Measurements from ENCODE around the gene IVL.

IVL gene

DNA sequence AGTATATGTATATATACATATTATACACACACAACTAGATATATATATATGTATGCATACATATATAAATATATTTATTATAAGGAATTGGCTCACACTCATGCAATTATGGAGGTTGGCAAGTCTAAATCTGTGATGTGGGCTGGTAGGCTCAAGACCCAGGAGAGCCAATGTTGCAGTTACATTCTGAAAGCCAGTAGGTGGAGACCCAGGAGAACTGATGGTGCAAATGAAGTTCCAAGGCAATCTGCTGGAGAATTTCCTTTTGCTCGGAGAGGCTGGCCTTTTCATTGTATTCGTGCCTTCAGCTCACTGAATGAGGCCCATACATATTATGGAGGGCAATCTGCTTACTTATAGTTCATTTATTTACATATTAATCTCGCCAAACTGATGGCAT lies 9.4 kb downstream of the IVL start:
- H3K27ac ChIP-seq = no peak overlapping the region
- DNase-seq (ENCODE audit: low spot score) = no peak
- TF ChIP-seq, protein P1, sequence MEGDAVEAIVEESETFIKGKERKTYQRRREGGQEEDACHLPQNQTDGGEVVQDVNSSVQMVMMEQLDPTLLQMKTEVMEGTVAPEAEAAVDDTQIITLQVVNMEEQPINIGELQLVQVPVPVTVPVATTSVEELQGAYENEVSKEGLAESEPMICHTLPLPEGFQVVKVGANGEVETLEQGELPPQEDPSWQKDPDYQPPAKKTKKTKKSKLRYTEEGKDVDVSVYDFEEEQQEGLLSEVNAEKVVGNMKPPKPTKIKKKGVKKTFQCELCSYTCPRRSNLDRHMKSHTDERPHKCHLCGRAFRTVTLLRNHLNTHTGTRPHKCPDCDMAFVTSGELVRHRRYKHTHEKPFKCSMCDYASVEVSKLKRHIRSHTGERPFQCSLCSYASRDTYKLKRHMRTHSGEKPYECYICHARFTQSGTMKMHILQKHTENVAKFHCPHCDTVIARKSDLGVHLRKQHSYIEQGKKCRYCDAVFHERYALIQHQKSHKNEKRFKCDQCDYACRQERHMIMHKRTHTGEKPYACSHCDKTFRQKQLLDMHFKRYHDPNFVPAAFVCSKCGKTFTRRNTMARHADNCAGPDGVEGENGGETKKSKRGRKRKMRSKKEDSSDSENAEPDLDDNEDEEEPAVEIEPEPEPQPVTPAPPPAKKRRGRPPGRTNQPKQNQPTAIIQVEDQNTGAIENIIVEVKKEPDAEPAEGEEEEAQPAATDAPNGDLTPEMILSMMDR (conservative IDR thresholded peaks at IDR 0.05; ENCODE audit: low read depth) = peak; percentile 37
- CTCF ChIA-PET = interaction anchor here (0.6 to 1.1 kb wide), 6 partner anchors 10 to 304 kb away, joined by 3 to 5 read pairs (median 3); partner anchors contain the start of gene IVL
- POLR2A ChIA-PET (ENCODE audit: low non-redundant PET) = no interaction called here

DNA sequence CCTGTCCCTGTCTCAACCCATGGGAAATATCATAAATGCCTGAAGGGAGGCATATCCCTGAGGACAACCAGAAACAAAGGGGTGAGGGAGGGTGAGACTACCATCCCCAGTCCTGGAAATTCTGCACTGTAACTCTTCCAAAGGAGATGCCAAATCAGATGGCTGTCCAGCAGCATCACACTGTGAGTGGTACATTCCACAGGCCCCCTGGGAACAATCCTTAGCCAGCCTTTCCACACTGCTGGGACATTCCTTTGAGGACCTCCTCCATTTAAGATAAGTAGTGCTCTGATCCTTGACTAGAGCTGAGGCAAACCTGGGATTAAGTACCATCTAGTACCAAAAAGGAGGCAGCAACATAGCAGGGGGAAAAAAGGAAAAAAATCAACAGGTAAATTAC lies 10.7 kb downstream of the IVL start:
- H3K27ac ChIP-seq = no peak overlapping the region
- ChIA-PET CTCF (interaction anchor here (0.7 to 1.1 kb wide), 3 partner anchors 11 to 274 kb away, joined by 3 to 6 read pairs (median 5); partner anchors contain the start of gene IVL), POLR2A (ENCODE audit: low non-redundant PET) (no interaction called here)
- TF ChIP-seq, protein P1 (conservative IDR thresholded peaks at IDR 0.05; ENCODE audit: low read depth) = no peak
- no peak for DNase-seq (ENCODE audit: low spot score)

DNA sequence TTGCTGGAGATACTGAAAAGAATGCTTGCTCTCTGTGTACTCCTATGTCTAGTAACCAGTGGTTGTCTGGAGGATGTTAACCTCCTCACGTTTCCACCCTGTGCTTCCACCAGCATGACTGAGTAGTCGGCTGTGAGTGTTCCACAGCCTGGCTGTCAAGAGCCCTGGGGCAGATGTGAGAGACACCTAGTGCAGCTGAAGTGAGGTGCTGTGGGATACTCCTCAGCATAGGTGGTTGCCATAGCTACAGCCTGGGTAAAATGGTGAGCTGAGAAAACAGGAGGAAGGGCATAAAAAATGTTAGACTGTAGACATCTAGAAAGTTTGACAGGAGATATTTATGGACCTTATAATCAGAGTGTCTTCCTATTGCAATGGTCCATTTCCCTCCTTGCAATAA lies 15.8 kb downstream of the IVL start:
- ChIA-PET POLR2A (ENCODE audit: low non-redundant PET) (no interaction called here), CTCF (no interaction called here)
- H3K27ac ChIP-seq = no peak overlapping the region
- no peak for DNase-seq (ENCODE audit: low spot score)
- TF ChIP-seq, protein P1 (conservative IDR thresholded peaks at IDR 0.05; ENCODE audit: low read depth) = no peak

DNA sequence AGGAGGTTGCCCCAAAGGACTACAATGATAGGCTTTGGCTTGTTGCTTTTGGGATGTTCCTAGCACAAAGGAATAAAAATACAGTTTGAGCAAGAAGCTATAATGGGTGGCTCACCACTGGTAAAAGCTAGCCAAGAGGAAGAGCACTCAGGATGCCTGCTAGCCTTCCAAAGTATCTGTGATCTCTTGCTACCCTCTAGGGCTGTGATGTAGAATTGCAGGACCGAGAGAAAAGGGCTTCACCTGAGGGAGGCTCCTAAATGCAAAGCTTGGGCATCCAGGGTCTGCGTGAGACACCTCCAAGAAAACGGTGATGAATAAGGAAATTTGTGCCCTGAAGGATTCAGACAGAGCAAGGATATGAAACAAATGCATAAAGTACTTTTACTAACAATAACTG lies 17.7 kb downstream of the IVL start:
- TF ChIP-seq, protein P1 (conservative IDR thresholded peaks at IDR 0.05; ENCODE audit: low read depth) = peak; percentile 33; the same call in 1 of the 2 replicates
- H3K27ac ChIP-seq = no peak overlapping the region
- ChIA-PET CTCF (interaction anchor here (0.6 to 1.9 kb wide), 12 partner anchors 16 to 722 kb away, joined by 3 to 37 read pairs (median 6); partner anchors contain the start of genes PRR9 and SMCP), POLR2A (ENCODE audit: low non-redundant PET) (interaction anchor here (0.6 kb wide), 1 partner anchor 12 kb away, joined by 3 read pairs; no protein-coding TSS in a partner anchor)
- DNase-seq (ENCODE audit: low spot score) = peak; percentile 63

DNA sequence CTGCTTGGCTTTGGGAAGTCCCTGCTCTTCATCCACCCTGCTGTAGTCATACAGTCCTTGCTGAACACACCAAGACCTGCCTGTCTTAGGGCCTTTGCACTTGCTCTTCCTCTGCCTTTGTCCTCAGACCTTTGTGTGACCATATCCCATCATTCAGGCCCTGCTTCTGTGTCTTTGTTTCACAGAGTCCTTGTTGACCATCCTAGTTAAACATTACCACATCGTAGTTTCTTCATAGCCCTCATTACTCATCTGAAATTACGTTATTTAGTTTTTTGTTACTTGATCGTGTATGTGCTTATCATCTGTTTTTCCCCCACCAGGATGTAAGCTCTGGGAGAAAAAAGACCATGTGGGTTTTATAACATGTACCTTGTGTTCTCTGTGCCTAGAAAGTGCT lies 20.3 kb downstream of the IVL start:
- no peak overlapping the region; the same call in 1 of the 2 replicates for H3K27ac ChIP-seq
- no peak for DNase-seq (ENCODE audit: low spot score)
- ChIA-PET POLR2A (ENCODE audit: low non-redundant PET) (no interaction called here), CTCF (interaction anchor here (0.6 kb wide), 1 partner anchor 364 kb away, joined by 3 read pairs; no protein-coding TSS in a partner anchor)
- TF ChIP-seq, protein P1 (conservative IDR thresholded peaks at IDR 0.05; ENCODE audit: low read depth) = no peak

DNA sequence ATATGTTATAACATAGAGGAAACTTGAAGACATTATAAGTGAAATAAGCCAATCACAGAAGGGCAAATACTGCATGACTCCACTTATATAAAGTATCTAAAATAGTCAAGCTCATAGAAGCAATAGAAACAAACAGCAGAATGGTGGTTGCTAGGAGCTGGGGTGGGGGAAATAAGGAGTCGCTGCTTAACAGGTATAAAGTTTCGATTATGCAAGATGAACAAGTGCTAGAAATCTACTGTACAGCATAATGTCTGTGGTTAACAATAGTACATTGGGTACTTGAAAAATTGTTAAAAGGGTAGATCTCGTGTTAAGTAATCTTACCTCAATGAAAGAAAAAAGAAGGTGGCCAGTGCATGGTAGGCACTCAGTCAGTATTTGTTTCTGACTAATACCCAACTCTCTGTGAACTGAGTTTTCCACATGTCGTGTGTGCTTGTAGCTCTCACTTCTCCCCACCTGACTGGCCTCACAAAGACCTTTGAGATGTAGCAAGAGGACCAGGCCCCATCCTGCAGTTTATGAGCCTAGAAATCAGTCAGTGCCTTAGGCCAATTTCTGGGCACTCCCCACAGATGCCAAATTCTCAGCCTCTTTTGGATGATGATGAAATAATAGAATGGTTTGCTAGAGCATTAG lies 23.9 kb downstream of the IVL start:
- H3K27ac ChIP-seq = no peak overlapping the region

More for the DNA sequence above, 23.9 kb downstream of the IVL start:
- TF ChIP-seq, protein P1 (conservative IDR thresholded peaks at IDR 0.05; ENCODE audit: low read depth) = no peak
- ChIA-PET CTCF (interaction anchor here (0.5 kb wide), 1 partner anchor 356 kb away, joined by 3 read pairs; no protein-coding TSS in a partner anchor), POLR2A (ENCODE audit: low non-redundant PET) (no interaction called here)
- DNase-seq (ENCODE audit: low spot score) = no peak
